Uterus (tissue), 2 donors: ENCODE results near the gene TMPRSS11D.

Source experiments
- CTCF ChIP-seq, 4 experiments: fragments of 200-600 bp in 2 of 4; fragments of 450-650 bp in 2 of 4; sonication (generic) in 2 of 4; IDR thresholded peaks; one replicate each; pipeline ENCODE4 v1.5.1; 2016 to 2019; ENCODE audit warnings: antibody characterized with exemption in 4 of 4, mild to moderate bottlenecking in 2 of 4, moderate library complexity in 1 of 4
- POLR2A ChIP-seq, 2 donors: fragments of 450-650 bp; IDR thresholded peaks; one replicate each; pipeline ENCODE4 v1.6.1; 2016; ENCODE audit warnings: antibody characterized with exemption in 2 of 2, mild to moderate bottlenecking in 1 of 2, moderate library complexity in 1 of 2

GRCh38 chr4:67785528-67785927, 98.3 kb downstream of the TMPRSS11D start:
- TF ChIP-seq CTCF (IDR thresholded peaks at IDR 0.05): no peak
- no peak for TF ChIP-seq POLR2A (IDR thresholded peaks at IDR 0.05)
